Astrocyte (in vitro differentiated cells and primary cell): ENCODE results near the gene LUZP4.

Experiments
- CTCF ChIP-seq: IDR thresholded peaks from 2 replicates; pipeline ENCODE4 v1.5.1; 2011; ENCODE audit warnings: low read depth, mild to moderate bottlenecking, inconsistent platforms, low read length, moderate library complexity; ENCODE audit not compliant: insufficient read depth
- EZH2 ChIP-seq: IDR thresholded peaks from 2 replicates; pipeline ENCODE4 v1.6.1; 2012; ENCODE audit warnings: mild to moderate bottlenecking, low read length, inconsistent platforms; ENCODE audit not compliant: insufficient read depth

DNA sequence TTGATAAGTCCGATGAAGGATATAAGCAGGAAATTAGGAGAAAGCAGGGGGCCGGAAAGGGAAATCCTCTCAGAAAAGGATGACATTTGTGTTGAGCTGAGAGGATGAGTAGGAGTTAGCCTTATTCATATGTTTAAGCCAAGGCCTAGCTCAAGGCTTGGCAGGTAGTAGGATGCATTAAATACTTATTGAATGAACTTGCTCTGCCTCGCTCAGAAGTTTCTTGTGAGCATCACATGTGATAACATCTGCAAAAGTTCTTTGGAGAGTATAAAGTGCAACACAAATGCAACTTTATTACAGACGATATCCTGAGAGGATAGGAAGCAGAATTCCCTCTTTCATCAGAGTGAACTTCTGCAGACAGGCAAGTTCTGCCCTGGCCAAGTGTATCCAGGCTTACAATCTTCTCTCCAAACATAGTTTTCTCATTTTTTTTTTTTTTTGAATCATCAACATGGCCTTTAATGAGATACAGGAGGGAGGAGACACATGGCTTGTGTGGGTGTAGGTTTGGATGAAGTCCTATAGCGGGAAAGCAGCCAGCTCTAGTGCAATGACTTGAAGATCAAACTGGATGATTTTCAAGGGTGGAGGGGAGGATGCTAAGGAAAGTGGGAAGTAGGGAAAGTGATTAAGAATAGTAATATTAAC is 48.1 kb downstream of the LUZP4 start:
- TF ChIP-seq CTCF = no peak
- TF ChIP-seq EZH2 = no peak
